Measurements from ENCODE around the gene PNPLA5.

Gene PNPLA5

DNA sequence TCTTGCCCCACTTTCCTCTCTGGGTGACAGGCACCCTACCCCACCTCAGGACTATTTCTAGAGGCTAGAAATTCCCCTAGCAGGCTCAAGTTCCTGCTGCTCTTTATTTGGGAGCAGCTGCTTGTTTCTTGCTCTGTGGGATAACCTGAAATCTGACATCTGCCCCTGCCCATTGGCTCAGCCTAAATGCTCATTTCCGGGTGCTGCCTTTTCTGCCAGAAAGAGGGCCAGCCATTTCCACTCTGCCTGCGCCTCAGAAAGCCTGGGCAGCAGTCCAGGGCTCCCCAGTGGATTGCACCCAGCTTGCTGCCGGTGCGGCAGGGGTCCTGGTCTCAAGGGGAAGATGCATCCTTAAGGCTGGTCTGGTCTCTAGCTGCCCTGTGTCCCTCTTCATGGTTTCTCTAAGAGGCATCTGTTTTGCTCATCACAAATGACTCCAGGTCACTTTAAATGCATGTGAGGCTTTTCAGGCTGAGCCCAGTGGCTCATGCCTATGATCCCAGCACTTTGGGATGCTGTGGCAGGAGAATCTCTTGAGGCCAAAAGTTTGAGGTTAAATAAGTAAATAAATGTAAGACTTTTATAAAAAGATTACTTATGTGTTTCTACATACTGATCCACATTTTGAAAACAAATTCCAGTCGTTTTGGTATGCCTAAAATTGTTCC, 10.3 kb upstream of the PNPLA5 start:
- DNase-seq (ENCODE audit: low spot score), result no peak

DNA sequence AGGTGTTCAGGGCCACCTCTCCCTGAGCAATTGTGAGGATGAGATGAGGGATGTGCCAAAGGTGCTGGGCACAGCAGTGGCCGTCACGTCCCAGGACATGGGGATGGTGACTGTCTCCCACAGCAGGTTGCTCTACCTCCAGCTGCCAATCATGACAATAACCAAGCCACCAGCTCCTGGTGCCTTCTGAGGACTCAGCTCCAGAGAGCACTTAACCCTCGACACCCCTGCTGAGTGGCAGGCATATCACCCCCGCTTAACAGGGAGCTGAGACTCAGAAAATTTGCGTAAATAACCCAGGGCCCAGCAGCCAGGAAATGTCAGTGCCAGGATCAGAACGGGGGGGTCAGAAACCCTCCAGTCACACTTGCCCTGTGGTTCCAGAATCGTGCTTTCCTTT, 8.4 kb upstream of the PNPLA5 start:
- no peak for DNase-seq (ENCODE audit: low spot score)

DNA sequence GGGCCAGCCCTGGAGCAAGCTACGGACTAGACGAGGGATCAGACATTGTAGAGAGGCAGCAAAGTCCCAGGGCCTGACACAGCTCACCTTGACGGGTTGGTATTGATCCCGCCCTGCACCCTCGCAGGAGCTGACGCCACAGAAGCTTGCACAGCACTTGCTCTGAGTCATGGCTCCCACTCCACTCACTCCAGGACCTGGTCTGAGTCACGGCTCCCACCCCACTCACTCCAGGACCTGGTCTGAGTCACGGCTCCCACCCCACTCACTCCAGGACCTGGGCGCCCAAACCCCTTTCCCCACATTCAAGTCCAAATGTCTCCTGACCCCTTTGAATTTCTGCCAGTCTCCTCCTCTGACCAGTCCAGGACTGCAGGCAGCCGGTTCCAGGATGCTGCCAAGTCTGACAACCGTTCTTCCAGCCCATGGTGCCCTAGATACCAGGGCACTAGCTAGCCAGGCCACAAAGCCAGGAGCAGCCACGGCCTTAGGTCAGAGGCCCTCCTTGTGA, 6.0 kb upstream of the PNPLA5 start:
- DNase-seq (ENCODE audit: low spot score), result no peak

DNA sequence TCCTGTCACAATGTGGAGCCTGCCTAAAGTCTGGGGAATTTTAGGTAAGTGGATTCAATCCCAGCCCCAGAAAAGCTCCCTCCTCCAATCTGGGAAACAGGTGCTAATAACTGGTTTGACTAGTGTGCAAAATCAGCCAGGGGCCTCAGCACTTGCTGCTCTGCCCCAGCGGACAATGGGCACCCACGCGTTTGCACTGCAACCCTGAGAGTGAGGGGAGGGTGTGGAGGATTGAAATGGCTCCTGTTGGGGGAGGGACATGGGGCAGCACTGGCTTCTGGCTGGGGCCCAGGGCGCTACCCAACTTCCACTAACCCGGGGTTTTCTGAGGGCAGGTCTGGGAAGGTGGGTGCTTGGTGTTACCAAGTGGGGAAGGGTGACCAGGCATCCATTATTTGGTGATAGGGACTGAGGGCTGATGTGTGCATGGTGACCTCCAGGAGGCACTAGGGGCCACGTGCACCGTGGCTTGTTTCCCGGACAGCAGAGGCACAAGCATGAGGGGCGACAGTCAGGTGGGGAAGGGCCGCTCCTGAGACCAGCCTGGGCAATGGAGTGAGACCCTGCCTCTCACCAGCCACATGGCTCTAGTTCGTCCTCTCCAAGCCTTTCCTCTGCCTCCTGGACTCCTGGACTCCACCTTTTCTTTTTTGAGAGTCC, 4.3 kb upstream of the PNPLA5 start:
- no peak for DNase-seq (ENCODE audit: low spot score)

DNA sequence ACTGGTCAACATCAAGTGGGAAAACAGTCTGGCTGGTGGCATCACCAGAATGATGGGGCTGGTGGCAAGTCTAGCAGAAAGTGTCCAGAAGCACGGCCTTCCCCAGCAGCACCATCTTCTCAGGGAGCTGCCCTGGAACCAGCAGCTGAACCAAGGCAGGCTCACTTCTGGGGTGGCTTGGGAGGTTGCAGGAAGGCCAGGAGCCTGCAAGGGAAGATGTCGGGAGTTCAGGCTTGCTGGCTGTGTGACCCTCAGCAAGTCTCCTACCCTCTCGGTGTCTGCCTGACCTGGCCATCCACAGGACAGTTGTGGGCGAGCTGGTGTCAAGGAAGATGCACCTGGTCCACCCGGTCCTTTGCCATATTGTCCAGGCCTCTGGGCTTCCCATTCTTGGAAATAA, 2.3 kb upstream of the PNPLA5 start:
- no peak for DNase-seq (ENCODE audit: low spot score)

DNA sequence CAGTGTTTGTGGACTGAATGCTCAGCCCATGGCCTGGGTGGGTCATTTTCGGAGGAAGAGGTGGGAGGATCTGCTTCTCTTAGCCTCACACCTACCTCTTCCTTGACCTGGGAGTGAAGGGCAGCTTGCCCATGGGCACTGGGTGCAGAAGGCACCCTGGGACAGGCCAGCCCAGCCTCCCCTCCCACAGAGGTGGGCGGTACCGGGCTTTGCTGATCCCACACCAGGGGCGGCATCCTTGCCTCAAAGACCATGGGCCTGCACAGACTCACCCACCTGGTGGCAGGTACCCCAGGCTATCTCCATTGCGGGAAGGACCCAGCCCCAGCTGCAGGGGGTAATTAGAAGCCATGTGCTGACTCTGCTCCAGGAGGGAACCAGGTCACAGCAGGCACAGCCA, 1.5 kb upstream of the PNPLA5 start:
- no peak for DNase-seq (ENCODE audit: low spot score)

DNA sequence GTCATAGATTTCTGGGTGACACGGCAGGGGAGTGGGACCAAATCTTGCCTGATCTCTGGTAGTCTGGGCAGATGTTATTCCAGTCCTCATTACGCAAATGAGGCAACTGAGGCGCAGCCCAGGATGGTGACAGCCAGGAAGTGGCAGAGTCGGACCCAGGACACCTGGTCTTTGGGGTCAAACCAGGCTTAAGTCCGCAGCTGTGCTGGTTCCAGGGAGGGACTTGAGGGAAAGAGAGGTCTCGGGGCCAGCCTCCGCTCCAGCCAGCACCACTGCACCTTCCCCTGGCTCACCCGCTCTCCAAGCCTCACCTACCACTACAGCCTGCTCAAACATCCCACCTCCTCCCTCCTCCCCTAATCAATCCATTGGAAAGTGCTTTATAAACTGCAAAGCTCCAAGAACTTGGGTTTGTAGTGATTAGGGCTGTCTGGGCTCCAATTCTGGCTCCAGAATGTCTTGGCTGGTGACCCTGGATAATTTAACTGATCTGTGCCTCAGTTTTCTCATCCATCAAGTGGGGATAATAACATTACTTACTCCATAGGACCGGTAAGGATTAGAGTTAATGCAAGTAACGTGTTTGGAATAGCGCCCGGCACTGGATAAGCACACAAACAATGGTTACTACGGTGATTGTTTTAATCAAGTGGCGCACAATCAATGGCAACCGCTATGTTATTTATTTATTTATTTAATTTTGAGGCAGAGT, 526 bp upstream of the PNPLA5 start:
- no peak for DNase-seq (ENCODE audit: low spot score)

DNA sequence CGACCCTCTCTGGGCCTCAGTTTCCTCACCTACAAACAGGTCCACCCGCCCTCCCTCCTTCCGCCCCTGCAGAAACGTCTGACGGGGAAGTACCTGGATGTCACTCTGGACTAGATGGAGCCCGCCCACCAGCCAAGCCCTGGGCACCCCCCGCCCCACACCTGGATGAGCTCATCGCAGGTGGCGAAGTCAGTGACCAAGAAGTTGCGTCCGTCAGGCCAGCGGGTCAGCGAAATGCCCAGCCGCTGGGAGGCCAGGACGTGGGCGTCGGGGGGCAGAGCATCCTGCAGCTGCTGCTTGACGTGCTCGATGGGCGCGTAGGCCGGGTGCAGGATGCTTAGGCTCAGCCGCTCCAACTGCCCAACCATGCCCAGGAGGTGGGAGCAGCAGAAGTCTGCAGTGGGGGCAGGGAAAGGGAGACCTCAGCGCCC, 897 bp downstream of the PNPLA5 start:
- DNase-seq (ENCODE audit: low spot score), result no peak

DNA sequence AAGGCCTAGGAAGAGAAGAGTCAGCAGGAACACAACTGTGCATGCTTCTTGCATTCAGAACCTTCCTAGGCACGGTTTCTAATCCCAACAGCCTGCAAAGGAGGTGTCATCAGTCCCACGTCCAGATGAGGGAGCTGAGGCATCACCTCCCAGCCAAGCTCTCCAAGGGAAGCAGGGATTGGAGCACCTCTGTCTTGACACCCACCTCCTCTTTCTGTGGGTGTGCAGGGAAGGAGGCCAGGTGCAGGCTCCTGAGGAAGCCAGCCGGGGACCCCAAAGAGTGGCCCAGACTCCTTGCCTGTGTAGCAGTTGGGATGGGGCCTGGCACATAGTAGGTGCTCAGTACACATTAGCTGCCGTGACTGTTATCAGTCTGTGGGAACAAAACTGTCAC, 2.0 kb downstream of the PNPLA5 start:
- DNase-seq (ENCODE audit: low spot score), result peak; percentile 45

DNA sequence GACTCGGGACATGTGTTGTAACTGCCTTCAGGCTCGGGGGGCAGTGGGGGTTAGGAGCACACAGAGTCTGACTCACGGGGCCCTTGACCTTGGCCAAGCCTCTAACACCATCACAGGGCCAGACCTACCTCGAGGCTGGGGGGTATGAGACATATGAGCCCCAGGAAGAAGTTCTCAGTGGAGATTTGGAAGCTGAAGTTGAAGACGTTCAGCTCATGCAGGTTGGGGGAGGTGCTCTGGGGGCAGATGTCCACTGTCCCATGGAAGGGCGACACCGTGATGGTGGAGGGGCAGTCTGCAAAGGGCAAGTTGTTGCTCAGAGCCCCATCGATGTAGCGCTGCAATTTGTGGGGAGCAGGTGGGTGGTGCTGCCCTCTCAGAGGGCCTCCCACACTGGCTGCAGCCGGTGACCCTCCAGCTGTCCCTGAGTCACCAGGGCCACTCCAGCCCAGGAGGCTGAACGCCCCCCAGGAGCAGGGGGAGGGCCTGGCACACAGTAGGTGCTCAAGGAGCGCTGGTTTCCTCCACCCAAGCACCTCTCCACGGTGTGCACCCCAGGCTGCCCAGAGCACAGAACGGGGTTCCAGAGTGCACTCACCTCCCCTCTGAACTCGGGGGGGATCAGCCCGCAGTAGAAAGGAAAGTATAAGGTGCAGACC, 2.5 kb downstream of the PNPLA5 start:
- DNase-seq (ENCODE audit: low spot score), result no peak

DNA sequence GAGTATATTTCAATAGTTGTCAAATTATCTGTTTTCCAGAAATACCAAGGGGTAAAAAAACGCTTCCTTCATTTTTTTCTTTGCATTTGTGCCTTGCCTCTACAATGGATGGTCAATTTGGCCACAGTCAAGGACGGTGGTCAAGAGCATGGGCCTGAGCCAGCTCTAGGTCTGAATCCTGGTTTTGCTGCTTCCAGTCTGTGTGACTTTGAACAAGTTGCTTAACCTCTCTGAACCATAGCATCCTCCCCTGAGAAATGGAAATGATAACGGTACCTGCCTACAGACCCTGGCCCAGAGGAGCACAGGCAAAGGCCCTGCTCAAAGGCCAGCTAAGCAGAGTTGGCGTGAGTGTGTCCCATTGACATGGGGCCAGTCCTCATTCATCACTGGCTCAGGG, 3.1 kb downstream of the PNPLA5 start:
- DNase-seq (ENCODE audit: low spot score), result no peak

DNA sequence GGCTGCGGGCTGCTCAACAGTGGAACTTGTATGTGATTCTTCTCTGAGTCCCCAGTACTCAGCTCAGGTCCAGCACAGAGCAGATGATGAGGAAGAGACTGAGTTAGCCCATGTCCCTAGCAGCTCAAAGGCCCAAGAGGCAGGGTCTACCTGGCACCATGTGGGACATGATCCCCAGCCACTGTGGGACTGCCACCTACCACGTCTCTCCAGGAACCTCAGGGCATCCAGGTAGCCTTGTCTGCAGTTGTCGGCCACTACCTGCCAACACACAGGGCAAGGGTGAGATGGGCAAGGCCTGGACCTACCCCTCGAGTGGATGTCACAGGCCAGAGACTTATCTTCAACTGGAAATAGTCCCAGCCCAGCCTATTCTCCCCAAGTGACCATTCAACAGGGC, 4.4 kb downstream of the PNPLA5 start:
- DNase-seq (ENCODE audit: low spot score), result no peak

DNA sequence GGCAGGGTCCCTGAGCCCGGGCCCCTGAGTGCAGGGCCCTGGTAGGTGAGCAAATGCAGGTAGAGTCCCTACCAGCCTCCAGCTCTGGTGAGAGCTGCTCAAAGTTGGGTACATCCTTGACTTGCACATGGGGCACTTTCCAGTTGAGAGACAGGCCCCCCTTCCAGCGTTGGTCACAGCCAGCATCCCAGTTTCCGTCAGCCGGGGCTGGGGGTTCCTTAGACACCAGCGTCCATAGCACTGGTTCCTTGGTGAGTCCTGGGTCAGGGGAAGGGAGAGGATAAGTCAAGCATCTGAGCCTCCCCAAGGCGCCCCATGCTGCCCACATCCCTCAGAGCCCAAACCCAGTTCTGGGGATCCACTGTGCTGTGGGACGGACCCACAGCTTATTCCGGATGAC, 5.6 kb downstream of the PNPLA5 start:
- DNase-seq (ENCODE audit: low spot score), result no peak

DNA sequence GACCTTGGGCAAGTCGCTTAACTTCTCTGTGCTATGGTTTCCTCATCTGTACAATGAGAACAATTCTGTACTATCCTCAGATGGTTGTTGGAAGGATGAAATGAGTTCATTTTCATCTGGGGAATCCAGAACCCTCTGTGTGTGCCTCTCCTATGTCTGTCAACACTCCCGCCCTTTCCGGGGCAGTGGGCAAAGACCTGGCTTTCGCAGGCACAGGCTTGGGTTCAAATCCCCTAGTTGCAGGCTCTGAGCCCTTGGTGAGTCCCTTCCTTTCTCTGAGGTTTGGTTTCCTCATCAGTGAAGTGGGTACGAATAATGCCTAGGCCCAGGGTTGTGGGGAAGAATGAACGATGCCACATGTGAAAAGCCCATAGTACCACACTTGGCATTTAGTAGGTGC, 6.0 kb downstream of the PNPLA5 start:
- no peak for DNase-seq (ENCODE audit: low spot score)

DNA sequence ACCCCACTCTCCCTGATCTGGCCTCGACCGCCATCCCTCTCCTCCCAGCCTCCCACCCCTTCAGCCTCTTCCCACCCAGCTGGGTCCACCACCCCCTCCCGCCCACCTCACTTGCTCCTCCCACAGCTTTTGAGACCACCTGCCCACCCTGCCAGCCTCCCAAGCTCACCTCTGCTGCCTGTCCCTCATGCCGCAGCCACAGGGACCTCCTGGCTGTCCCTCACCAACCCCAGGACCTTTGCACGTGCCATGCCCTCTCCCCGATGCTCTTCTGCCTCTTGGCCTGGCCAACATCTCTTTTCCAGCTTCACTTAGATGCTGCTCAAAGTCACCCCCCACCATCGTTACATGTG, 6.5 kb downstream of the PNPLA5 start:
- DNase-seq (ENCODE audit: low spot score), result no peak

DNA sequence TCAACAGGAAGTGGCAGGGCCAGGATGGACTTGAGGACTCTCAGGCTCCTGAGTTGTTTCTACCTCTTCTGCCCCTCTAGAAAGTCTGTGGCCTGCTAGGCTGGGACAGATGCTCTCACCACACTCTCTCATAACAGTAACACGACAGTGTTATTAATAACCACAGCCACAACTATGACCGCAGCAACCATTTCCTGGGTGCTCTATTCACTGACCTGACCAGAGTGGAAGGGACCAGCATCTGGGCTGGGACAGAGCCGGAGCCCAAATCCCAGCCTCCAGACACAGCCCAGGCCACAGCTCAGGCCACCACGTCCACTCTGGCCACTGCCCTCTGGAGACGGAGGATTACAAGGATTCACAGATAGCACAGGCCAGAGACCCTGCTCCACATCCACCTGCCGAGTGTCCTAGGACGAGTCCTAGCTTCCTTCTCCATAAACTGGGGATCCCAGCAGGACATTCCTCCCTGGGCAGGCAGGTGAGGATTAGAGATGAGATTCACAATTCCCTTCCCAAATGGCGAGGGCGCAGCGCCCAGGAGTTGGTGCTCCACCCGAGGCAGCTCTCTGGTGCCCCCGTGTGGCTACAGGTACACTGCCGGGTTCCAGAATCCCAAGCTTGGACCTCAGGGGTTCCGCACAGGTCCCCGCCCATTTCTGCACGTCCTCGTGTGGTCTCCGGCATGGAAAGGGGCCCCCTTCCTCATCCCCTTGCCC, 7.1 kb downstream of the PNPLA5 start:
- peak; percentile 74 for DNase-seq (ENCODE audit: low spot score)

DNA sequence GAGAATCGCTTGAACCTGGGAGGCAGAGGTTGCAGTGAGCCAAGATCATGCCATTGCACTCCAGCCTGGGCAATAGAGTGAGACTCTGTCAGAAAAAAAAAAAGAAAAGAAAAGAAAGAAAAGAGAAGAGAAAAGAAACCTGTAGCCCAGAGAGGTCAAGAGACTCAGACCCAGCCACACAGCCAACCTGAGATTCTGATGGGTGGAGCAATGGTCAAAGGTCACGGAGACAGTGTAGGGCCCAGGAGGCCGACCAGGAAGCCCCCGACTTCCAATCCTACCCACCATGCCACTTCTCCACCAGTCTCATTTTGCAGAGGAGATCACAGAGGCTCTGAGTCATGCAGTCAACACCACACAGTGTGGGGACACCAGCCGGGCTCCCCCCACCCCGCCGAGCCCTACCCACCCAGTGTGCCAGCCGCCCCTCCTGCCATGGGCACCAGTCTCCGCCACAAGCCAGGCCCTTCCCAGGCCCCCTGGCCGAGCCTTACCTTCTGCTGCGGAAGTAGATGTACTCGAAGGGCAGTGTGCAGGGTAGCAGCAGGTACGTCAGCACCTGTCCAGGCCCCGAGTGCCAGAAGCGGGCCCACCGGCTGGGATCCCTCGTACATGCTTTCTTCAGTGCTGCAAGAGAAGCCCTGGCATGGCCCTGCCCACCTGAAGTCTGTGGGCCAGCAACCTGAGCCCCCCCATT, 7.9 kb downstream of the PNPLA5 start:
- no peak for DNase-seq (ENCODE audit: low spot score)

DNA sequence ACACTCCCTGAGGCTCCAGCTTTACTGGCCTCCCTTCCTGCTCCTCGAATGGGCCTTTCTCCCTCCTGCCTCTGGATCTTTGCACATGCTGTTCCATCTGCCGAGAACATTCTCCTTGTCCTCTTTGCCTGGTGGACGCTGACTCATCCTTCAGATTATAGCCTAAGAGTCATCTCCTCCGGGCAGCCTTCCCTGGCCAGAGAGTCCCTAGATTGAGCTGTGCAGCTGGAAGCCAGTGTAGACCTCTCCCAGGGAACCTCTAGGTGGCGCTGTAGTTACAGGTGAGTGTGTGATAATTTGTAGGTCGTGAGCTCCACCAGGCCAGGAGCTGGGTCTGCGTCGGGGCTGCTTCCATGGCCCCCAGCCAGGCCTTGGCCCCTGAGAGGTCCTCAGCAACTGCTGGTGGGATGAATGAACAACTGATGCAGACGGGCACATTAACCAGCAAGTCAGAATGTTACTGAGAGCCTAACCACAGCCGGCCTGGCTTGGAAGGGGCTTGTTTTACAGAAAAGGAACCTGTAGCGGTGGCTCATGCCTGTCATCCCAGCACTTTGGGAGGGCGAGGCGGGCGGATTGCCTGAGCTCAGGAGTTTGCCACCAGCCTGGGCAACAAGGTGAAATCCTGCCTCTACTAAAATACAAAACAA, 8.7 kb downstream of the PNPLA5 start:
- peak; percentile 91 for DNase-seq (ENCODE audit: low spot score)

DNA sequence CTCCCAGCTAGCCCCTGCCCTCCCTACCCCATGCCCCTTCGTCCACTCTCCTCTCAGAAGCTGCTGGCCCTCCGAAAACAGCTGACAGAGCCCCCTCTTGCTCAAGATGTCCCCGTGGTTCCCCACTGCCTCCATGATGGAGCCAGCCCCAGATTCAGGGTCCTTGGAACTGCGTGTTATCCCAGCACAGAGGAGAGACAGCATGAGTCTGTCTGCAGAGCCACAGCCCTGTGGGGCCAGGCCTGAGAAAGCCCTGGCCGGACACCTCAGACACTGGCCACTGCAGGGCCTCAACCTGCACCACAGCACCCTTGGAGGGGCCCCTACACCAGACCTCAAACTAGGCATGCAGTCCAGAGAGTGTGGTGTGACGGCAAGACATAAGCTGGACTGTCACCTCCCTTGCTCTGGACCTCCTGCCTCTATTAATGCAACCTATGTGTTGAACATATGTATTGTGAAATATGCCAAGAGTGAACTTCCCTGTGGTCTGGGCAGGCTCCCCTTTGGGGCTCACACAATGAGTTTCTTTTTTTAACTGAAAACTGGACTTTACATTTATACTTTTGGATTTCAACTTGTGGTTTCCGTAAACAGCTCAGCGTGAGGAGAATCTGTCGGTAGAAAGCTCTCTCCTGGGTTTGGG, 9.6 kb downstream of the PNPLA5 start:
- DNase-seq (ENCODE audit: low spot score), result no peak
